Astrocyte of the spinal cord (primary cell): ENCODE data around the gene FOLR3.

Source experiments
- DNase-seq: peaks from one replicate; pipeline ENCODE4 v3.0.0; 2011; ENCODE audit warnings: low read depth, low spot score
- H3K4me3 ChIP-seq: 2 replicates; pipeline ENCODE4 v1.5.1; 2011; ENCODE audit warnings: low read depth, mild to moderate bottlenecking, low read length, moderate library complexity
- in situ Hi-C: cut with HindIII; loops from 2 replicates; pipeline ENCODE4 v1.10.0; 2017; ENCODE audit warnings: low sequenced_read_pairs
- TF ChIP-seq, protein P1 (sequence below): IDR thresholded peaks from 2 replicates; pipeline ENCODE4 v1.5.1; 2012; ENCODE audit warnings: low read depth, mild to moderate bottlenecking, low read length, inconsistent platforms

Gene FOLR3

DNA sequence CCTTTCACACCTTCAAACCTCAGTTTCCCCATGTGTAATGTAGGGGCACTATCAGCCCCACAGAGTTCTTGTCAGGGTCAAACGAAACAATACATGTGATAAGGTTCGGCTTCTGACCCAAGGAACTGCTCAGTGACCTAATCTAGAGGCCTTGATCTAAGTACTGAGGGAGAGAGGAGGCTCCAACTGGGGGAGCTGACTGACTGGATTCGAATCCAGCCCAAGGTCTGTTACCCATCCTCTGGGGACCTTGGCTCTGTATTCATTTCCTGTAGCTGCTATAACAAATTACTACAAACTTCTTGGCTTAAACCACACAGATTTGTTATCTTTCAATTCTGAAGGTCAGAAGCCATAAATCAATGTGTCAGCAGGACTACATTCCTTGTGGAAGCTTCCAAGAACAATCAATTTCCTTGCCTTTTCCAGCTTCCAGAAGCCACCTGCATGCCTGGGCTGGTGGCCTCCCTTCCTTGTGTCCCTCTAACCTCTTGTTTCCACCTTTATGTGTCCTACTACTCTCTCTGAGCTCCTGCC lies 12.3 kb upstream of the FOLR3 start:
- DNase-seq, result no peak

DNA sequence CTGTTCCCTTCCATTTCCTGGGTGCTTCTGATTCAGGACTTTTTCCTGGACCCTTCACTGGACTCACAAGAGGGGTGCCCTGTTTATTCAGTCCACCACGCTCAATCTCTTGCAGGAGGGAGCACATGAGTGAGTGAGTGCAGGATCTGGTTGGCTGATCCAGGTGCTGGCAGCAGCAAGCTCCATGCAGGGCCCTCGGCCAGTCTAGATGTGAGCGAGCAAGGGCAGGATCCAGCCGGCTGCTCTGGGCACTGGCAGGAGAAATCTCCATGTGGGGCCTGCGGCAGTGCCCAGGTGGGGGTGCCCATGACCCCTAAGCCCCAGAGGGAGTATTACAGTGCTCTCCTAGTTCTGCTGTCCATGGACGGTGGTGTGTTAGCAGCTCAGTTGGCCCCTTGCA lies 11.5 kb upstream of the FOLR3 start:
- TF ChIP-seq, protein P1, sequence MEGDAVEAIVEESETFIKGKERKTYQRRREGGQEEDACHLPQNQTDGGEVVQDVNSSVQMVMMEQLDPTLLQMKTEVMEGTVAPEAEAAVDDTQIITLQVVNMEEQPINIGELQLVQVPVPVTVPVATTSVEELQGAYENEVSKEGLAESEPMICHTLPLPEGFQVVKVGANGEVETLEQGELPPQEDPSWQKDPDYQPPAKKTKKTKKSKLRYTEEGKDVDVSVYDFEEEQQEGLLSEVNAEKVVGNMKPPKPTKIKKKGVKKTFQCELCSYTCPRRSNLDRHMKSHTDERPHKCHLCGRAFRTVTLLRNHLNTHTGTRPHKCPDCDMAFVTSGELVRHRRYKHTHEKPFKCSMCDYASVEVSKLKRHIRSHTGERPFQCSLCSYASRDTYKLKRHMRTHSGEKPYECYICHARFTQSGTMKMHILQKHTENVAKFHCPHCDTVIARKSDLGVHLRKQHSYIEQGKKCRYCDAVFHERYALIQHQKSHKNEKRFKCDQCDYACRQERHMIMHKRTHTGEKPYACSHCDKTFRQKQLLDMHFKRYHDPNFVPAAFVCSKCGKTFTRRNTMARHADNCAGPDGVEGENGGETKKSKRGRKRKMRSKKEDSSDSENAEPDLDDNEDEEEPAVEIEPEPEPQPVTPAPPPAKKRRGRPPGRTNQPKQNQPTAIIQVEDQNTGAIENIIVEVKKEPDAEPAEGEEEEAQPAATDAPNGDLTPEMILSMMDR, result no peak
- DNase-seq, result no peak
- in situ Hi-C loops, result no loop called here
- no peak overlapping the region for H3K4me3 ChIP-seq

More for the DNA sequence above, 12.3 kb upstream of the FOLR3 start:
- in situ Hi-C loops, result no loop called here
- TF ChIP-seq, protein P1, result no peak
- H3K4me3 ChIP-seq, result no peak overlapping the region

DNA sequence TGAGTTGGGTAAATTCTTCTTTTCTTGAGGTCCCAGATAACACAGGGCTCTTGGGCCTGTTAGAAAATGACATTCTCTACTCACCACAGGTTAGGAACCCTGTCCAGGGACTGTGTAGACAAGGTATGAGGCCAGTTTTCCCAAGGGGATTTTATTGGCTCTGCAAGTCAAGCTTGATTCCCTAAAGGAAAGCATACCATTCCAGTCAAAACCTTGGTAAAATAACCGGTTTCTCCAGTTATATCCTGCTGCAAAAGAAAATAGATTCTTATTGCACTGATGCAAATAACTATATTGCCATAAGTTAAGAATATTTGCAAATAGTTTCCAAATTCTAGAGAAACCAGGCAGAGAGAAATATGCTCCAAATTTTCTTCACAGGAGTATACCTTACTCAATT lies 9.6 kb upstream of the FOLR3 start:
- TF ChIP-seq, protein P1, result no peak
- DNase-seq, result no peak
- in situ Hi-C loops, result no loop called here
- no peak overlapping the region for H3K4me3 ChIP-seq

DNA sequence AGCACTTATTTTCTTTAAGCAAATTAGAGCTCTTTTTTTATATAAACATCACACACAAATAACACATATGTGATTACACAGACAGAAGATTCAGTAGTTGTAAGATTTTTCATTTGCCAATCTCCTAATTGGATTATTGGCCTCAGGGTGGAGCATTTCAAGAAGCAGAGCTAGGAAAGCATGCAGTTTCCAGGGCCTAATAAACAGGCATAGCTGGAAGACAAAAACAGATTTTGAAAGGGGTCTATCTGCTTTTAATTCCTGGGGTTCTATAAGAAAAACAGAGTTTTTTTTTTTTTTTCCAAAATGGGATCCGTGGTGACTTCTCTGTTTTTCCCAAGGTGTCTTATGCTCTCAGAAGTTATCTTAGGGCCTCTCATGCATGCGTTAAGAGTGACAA lies 7.6 kb upstream of the FOLR3 start:
- TF ChIP-seq, protein P1, result no peak
- DNase-seq, result no peak
- in situ Hi-C loops, result no loop called here

DNA sequence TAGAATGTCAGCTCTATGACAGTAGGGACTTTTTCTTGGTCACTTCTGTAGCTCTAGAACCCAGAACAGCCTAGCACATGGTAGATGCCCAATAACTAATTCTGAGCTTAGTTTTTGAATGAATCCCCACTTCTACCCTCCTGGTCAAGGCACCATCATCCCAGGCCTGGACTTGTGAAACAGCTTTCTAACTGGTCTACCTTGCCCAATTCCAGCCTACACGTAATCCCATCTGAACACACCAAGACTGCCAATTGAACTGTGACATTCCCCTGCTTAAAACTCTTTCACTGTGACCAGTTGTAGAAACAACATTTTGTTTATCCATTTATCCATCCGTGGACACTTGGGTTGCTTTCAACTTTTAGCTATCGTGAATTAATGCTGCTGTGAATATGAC lies 6.1 kb upstream of the FOLR3 start:
- no peak for DNase-seq
- TF ChIP-seq, protein P1, result no peak
- in situ Hi-C loops, result no loop called here
- H3K4me3 ChIP-seq, result no peak overlapping the region

More for the DNA sequence above, 7.6 kb upstream of the FOLR3 start:
- no peak overlapping the region for H3K4me3 ChIP-seq

DNA sequence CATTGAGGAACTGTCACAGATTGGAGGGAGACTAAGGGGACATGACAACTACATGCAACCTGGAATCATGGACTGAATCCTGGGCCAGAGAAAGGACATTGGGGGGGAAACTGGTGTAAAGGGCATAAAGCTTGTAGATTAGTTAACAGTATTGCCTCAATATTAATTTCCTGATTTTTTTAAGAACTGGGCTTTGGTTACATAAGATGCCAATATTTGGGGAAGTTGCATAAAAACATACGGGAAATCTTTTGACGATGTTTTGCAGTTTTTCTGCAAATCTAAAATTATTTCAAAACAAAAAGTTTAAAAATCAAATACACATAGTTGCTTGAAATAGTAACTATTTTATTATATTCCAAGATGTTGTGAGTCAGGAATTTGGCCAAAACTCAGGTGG lies 2.9 kb upstream of the FOLR3 start:
- DNase-seq, result no peak
- in situ Hi-C loops, result no loop called here
- TF ChIP-seq, protein P1, result no peak
- no peak overlapping the region for H3K4me3 ChIP-seq
